ENCODE data around the gene GRIK1.

The GRIK1 gene

DNA sequence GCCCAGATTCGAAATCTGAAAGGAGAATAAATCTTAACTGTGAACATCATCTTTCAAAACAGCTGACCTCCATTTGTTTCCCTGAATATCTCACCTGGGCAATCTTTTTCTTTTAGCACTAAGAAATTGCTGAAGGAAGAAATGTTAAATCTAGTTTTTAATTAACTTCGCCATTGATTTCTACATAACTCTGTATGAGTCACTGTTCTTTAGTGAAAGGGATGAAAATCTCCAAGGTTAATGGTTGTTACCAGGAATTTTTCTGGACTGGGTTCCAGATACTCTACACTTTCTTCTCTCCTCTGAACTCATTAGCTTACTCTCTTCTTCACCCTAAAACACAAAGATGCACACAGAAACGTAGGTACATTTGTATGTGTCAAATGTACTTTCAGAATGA lies 405.3 kb downstream of the GRIK1 start:
- no peak for DNase-seq (ENCODE audit: low read depth)

DNA sequence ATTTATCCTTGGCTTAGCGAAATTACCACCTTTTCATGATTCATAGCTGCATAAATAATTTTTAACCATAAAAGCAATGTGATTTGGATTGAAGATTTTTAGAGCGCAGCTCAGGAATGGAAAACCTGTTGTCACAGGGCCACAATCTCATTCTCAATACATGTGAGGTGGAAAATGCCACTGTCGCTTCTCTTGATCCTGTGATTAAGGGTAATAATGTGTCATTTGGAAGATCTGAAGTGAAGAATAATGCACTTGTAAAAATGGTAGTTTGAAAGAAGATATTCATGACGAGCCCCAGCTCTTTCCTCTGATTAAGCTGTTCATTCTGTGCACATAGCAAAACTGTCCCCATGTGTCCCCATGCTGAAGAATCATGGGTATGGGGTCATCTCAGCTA lies 410.7 kb downstream of the GRIK1 start:
- DNase-seq (ENCODE audit: low read depth) = no peak

DNA sequence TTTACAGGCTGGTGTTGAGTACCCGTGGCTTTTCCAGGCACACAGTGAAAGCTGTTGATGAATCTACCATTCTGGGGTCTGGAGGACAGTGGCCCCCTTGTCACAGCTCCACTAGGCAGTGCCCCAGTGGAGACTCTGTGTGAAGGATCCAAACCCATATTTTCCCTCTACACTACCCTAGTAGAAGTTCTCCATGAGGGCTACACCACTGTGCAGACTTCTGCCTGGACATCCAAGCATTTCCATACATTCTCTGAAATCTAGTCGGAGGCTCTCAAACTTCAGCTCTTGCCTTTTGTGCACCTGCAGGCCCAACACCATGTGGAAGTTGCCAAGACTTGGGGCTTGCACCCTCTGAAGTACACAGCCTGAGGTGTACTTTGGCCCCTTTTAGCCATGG lies 413.3 kb downstream of the GRIK1 start:
- DNase-seq (ENCODE audit: low read depth) = no peak

DNA sequence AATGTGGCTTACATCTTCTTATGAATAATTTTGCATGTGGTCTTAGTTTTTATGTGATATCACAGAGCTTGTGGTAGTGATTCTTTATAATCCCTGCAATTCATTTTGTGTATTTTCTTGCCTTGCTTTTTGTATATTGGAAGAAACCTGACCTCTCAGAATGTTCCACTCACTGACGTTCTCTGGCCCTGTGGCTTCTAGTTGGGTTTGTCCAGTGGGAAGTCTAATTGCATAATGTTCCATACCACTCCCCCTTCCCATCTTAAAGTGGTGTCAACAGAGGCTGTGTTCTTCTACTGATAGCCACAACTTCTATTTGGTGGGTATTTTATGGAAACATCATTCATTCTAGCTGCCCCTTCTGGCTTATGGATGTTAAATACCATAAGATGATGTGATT lies 415.7 kb downstream of the GRIK1 start:
- no peak for DNase-seq (ENCODE audit: low read depth)

DNA sequence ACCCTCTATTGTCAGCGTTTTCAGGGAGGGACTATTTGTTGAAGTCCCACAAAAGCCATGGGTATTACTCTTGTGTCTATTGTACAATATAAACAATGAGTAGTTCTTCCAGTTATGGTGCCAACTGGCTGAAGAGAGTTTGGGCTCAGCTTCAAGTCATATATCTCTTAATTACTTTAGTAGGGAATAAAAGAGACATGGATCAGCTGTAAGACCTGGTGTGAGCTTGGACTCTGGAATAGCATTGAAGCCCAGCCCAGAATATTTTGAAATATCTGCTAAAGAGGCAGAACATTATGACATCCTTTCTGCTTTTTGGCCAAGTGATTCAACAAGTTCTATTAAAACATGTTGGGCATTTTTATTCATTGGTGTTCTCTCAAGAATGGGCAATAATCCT lies 416.1 kb downstream of the GRIK1 start:
- DNase-seq (ENCODE audit: low read depth) = no peak

DNA sequence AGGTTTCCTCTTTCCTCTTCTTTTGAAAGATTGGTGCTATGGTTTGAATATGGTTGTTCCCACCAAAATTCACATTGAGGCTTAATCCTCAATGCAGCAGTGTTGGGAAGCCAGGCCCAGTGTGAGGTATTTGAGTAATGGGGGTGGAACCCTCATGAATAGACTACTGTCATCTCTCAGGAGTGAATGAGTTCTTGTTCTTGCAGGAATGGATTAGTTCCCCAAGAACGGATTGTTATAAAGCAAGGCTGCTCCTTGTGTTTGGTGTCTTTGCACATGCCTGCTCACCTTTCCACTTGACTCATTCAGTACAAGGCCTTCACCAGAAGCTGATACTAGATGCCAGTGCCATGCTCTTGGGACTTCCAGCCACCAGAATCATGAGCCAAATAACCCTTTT lies 417.9 kb downstream of the GRIK1 start:
- no peak for DNase-seq (ENCODE audit: low read depth)

DNA sequence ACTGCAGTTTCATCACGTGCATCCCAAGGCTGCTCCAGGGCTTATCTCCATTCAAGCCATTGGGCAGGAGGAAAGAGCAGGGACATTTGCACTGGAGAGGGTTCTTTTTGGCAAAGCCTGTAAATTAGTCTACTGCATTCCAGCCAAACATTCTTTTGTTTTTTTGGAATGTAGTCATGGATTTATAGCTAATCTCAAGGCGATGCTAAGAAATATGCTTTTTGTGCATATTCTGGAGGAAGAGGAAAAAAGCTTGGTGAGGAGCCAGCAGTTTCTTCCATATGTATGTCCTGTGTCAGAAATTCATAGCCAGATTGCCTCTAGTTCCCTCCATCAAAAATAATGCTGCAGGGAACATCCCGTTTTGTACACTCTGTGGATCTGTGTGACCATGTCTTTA lies 419.6 kb downstream of the GRIK1 start:
- no peak for DNase-seq (ENCODE audit: low read depth)

DNA sequence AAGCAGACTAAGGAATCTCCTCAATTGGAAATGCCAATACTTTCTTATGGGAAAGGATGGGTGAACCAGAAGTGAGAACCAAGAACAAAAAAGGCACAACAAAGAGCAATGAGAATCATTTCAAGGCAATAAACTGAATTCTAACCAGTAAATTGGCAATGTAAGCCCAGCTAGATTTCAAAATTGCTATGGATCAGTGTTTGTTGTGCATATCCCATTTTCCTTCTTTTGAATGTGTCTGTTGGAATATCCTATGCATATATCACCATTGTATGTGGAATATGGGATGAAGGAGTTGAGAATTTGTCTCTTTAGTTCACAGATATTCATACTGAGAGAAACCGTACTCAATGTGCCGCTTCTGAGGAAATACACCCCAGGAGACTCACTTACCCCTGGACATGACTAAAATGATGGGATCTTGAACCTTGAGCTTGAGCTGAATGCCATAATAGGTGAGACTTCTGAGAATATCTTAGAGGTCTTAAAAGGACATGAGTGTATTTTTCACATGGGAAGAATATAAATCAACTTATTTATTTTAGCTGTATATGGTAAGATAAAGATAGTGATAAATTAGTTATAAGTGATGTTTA lies 425.0 kb downstream of the GRIK1 start:
- DNase-seq (ENCODE audit: low read depth) = no peak

DNA sequence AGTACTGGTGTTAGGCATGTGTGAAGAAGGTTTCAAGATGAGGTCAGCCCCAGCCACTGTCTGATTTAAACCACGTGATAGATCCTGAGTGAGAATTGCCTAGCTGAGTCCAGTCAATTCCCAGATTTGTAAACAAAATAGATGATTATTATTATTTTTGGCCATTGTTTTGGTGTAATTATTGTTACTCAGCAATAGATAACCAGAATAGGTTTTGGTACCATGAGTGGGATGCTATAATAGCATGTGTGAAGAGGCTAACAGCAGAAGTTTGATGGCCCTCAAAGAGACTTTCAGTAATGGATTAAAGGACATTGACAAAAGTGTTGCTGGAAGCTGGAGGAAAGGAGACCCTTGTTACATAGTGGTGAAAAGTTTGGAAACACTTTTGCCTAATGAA lies 426.3 kb downstream of the GRIK1 start:
- no peak for DNase-seq (ENCODE audit: low read depth)

DNA sequence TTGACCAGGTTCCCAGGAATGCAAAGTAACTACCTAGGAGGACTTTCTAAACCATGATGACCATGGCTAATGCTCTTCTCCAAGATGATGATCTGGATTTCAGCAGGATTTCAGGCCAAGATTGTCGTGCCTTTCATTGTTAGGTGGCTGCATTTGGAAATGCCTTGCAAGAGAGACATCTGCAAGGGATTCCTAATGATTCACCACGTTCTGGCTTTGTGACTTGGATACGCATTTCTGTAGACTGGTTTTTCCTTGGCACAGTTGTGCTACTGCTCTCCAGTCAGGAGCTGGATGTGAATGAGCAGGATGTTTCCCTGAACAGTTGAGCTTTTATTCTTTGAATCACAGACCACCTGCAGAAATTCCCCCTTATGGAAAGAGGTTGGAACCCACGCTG lies 428.7 kb downstream of the GRIK1 start:
- DNase-seq (ENCODE audit: low read depth) = no peak

DNA sequence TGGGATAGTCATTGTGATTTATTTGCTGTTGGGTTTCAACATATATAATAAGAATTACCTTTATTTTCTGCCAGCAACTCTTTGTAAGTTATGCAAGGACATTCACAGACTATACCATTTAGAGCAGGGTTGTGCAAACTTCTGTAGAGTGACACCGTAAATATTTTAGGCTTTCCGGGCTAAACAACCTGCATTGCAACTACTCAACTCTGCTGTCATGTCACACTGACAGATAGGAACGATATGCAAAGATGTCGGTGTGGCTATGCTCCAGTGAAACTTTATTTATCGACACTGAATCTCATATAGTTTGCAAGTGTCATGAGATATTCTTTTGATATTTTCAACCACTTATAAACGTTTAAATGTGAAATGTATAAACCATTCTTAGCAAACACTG lies 430.7 kb downstream of the GRIK1 start:
- DNase-seq (ENCODE audit: low read depth) = no peak

DNA sequence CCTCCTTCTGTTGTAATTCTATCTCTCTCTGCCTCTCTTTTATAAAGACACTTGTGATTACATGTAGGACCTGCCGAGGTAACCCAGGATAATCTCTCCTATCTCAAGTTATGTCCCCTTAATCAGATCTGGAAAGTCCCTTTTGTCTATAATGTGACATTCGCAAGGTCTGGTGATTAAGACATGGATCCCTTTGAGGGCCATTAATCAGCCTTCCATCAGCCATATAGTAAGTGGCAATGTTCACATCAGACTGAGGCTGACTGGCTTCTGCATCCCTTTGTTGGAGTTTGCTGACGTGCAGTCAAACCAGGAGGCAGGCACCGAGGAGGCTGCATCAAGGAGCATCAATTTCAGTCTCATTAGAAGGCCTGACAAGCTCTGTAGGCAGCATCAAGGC lies 431.5 kb downstream of the GRIK1 start:
- DNase-seq (ENCODE audit: low read depth) = no peak

DNA sequence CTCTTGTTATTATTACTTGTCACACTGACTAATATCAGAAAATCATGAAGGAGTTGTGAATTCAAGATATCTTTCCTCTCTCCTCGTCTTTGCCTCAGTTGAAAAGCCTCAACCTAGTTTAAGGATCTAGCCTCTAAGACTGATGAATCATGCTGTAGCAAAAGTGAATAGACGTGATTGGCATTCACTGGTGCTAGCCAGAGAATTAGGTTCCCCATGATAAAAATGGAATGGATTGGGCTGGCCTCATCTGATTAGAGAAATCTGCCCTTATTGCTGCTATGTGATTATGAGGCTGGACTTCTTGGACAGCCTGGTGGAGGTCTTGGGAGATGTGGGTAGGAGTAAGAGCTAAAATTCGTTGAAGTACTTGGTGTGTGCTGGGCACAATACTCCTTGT lies 432.8 kb downstream of the GRIK1 start:
- no peak for DNase-seq (ENCODE audit: low read depth)

DNA sequence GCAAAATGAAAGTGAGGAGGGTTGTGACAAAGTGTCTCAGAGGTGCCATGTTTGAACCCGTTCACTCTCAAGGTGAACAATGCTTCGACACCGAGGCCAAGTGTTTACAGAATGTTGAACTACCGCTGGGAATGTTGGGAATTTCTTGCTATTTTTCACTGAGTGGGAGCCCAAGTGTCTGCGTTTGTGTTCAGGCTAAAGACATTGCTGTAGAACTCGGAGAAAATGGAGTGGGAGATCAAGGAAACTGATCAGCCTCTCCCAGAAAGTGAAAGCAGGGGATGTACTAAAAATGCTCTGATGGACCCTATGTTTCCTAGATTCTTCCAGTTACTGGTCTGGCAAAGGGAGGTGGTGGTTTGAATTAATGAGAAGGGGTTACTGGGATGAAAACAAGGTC lies 433.6 kb downstream of the GRIK1 start:
- DNase-seq (ENCODE audit: low read depth) = no peak

DNA sequence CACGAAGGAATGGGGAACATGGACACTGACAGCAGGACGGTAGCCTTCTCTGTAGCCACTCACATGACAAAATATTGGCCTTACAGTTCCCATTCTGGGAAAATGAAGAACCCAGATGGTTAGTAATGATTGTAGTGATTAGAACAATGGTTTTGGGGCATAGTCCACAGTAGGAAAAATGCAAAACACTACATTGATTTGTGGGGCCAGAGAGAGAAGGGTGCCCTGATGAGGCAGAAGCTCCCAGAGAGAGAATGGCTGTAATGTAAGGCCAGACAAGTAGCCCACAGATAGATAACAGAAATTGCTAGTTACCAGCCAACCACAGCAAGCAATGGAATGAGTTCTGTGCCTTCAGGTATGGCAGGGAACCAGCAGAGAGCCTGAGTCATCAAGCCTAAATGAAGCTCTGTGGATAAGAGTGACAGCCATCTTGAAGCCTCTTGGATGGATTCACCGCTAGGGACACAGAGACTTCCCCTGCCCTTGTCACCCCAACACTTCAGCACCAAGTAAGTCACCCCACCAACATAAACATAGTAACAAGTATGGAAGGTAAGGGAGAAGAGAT lies 435.0 kb downstream of the GRIK1 start:
- DNase-seq (ENCODE audit: low read depth) = no peak

DNA sequence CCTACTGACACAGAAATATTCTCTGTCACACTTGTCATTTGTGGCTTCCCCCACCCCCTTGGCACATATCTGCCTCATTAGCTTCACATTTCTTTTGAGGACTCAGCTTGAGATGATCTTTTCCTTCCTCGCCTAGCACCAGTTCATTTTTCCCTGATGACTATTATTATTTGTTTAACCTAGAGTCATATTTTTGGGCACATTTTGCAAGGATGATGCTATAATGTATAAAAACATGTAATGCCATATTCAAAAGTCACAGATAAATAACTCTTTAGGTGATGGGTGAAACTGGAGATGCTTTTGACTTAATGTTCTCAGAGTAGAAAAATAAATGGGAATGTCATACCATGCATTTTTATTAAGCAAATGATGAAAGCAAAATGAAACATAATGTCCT lies 438.3 kb downstream of the GRIK1 start:
- no peak for DNase-seq (ENCODE audit: low read depth)

DNA sequence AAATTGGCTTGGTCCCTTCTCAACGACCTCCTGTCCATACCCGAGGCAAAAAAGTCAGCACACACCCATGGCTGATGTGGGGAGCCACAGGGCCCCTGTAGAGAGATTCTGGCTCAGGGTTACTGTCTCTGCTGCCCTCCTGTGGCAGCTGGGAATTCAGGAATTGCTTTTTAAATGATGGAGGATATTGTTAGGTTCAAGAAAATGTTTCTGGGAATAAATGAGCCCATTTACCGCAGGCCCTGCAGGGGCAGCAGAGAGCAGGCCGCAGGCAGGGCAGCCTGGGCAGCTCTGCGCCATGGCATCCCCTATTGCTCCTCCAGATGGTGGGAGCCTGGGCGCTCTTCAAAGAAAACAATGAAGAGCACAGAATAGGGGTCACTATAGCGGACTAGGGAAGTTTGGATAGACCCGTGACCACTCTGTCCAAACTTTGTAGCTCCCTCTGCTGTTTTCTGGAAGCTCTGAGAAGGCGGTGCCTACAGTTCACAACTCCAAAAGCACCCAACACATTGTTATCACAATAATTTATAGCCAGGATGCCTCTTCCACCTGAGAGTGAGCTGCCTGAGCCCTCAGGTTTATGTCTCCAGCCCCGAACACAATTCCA lies 440.0 kb downstream of the GRIK1 start:
- DNase-seq (ENCODE audit: low read depth) = no peak

DNA sequence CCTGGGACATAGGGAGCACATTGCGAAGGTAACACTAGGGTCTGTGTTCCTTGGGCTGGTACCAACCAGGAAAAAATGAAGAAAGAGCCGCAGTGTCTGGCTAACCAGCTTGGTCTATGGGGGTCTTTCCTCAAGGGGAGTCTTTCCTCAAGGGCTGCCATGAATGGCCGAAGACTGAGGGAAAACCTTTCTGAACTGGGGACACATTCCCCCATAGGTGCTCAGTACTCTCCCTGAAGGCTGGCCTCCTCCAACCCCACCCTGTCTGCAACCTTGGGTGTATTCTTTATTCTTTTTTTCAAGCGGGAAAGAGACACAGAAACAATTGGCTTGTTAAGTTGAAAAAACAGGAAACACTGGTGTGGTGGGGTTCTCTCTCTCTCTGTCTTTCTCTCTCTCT lies 440.6 kb downstream of the GRIK1 start:
- DNase-seq (ENCODE audit: low read depth) = no peak

DNA sequence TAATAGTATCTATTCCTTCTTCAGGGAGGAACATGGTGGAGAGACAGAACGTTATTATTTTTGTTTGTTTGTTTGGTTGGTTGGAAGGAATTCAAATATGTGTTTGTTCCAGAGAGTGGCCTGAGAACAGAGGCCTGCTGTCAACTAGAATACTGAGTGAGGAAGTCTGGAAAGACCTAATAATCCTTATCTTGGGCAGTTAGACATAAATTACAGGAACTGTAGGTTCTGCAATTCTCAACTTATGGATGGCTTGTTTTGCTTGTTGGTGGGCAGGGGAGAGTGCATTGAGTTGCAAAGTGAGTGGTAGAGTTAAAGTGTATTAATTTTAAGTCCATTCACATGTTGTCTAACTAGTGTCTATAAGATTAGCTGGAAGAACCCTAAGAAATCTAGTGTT lies 443.5 kb downstream of the GRIK1 start:
- DNase-seq (ENCODE audit: low read depth) = no peak

DNA sequence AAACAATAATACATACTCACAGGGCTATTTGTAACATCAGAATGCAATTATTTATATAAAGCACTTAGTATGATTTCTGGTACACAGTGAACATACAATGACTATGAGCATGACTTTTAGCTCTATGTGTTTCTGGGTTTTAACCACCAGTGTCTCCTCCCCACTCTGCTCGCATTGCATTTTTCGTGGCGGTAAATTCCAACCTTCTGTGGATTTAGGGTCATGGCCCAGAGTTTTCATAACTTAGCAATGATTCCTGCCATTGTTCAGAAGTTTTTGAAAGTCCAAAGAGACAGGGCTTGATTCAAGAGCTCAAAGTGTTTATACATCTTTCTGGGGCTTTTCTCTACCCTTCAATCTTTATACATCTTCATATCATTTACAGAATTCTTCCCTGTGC lies 449.8 kb downstream of the GRIK1 start:
- DNase-seq (ENCODE audit: low read depth) = no peak

DNA sequence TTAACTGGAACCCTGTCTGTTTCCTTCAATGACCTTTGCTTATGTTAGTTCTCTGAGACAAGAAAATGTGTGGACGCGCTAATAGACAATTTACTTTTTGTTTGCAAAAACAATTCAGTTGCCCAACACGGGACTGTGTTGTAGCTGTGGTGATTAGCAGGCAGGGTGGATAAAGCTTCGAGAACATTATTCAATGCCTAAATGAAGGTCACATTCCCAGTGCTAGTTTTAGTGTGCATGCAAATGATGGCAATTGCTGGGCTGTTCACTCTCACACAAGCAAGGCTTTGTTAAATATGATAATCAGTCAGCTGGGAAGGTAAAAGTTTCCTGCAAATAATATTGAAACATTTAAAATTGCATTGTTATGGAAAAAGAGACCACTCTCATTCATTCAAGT lies 452.6 kb downstream of the GRIK1 start:
- no peak for DNase-seq (ENCODE audit: low read depth)
